SH-SY5Y (cell line): ENCODE data around the gene SMARCA5.

Experiments
- GATA2 ChIP-seq: IDR thresholded peaks from 2 replicates; pipeline ENCODE4 v1.6.1; 2011; ENCODE audit warnings: mild to moderate bottlenecking, low read depth, low read length
- GATA3 ChIP-seq: IDR thresholded peaks from 2 replicates; pipeline ENCODE4 v1.6.1; 2011; ENCODE audit warnings: low read depth, mild to moderate bottlenecking, low read length, moderate library complexity

- TF ChIP-seq GATA2 (no peak), GATA3 (no peak)
Measured at GRCh38 chr4:143514901-143515300, 1.4 kb downstream of the SMARCA5 start.
